Osteoblast (primary cell): ENCODE measurements around the gene NISCH. TPM values are rescaled to one million over a fixed set of nuclear protein-coding genes. Genes with fewer than 3 reads are reported as not detected.

ENCODE experiments used
- DNase-seq: peaks from one replicate; pipeline ENCODE4 v3.0.0; 2011; ENCODE audit warnings: low spot score, mixed read lengths; ENCODE audit not compliant: insufficient read length; ENCODE audit errors: missing footprints
- H2AFZ ChIP-seq: 2 replicates; pipeline ENCODE4 v1.6.0; 2011; ENCODE audit warnings: mild to moderate bottlenecking, low read length
- H3K27ac ChIP-seq: 2 replicates; pipeline ENCODE4 v1.5.1; 2011; ENCODE audit warnings: mild to moderate bottlenecking, low read depth, low read length, moderate library complexity
- H3K27me3 ChIP-seq: 2 replicates; pipeline ENCODE4 v1.6.0; 2012; ENCODE audit warnings: mild to moderate bottlenecking, control low read depth, inconsistent platforms, low read length, moderate library complexity; ENCODE audit not compliant: insufficient read depth
- H3K36me3 ChIP-seq: 2 replicates; pipeline ENCODE4 v1.5.1; 2011; ENCODE audit warnings: mild to moderate bottlenecking, low read length, control low read depth, moderate library complexity; ENCODE audit not compliant: insufficient read depth
- H3K4me1 ChIP-seq: 2 replicates; pipeline ENCODE4 v1.5.1; 2011; ENCODE audit warnings: mild to moderate bottlenecking, low read length, control low read depth, moderate library complexity; ENCODE audit not compliant: insufficient read depth
- H3K4me2 ChIP-seq: 2 replicates; pipeline ENCODE4 v1.6.0; 2011; ENCODE audit warnings: mild to moderate bottlenecking, low read length; ENCODE audit not compliant: insufficient read depth
- H3K4me3 ChIP-seq: fragments of 200-600 bp; sonication (generic); 3 replicates; pipeline ENCODE4 v1.5.1; 2012; ENCODE audit warnings: mild to moderate bottlenecking, low read length, inconsistent platforms; ENCODE audit not compliant: insufficient read depth
- H3K79me2 ChIP-seq: 2 replicates; pipeline ENCODE4 v1.6.0; 2012; ENCODE audit warnings: mild to moderate bottlenecking, low read length, control low read depth, inconsistent platforms; ENCODE audit not compliant: insufficient read depth
- H3K9me3 ChIP-seq: 2 replicates; pipeline ENCODE4 v1.5.1; 2011; ENCODE audit warnings: low read depth, low read length, control low read depth
- H4K20me1 ChIP-seq: 2 replicates; pipeline ENCODE4 v1.6.0; 2012; ENCODE audit warnings: mild to moderate bottlenecking, low read length, control low read depth; ENCODE audit not compliant: insufficient read depth
- CTCF ChIP-seq: IDR thresholded peaks from 2 replicates; pipeline ENCODE4 v1.5.1; 2011; ENCODE audit warnings: mild to moderate bottlenecking, low read depth, low read length, moderate library complexity; ENCODE audit errors: extremely low read depth
- total RNA-seq: library from RNA; depleted of rRNA; stranded (reverse); fragments of >200 nt; gene quantifications from 2 replicates; pipeline ENCODE4 v1.2.3, GENCODE V29; 2012

NISCH gene
- total RNA-seq, 1 donor = 83.2 TPM

GRCh38 chr3:52479877-52480575 is 24.6 kb downstream of the NISCH start:
- Histone ChIP-seq H3K36me3 (peaks cover 80% of the 10 kb centered on the region), H4K20me1 (peaks cover 11% of the 10 kb centered on the region), H3K4me2 (no peak overlapping the region), H2AFZ (no peak overlapping the region), H3K27ac (no peak overlapping the region), H3K27me3 (no peaks in the 10 kb centered on the region), H3K9me3 (no peaks in the 10 kb centered on the region), H3K79me2 (no peaks in the 10 kb centered on the region), H3K4me1 (no peaks in the 10 kb centered on the region), H3K4me3 (no peak overlapping the region)
- DNase-seq = peak; percentile 49
- TF ChIP-seq CTCF = no peak

GRCh38 chr3:52480768-52481715 is 25.6 kb downstream of the NISCH start:
- Histone ChIP-seq H2AFZ (no peak overlapping the region), H3K79me2 (no peaks in the 10 kb centered on the region), H3K9me3 (no peaks in the 10 kb centered on the region), H3K36me3 (peaks cover 73% of the 10 kb centered on the region), H4K20me1 (peaks cover 14% of the 10 kb centered on the region), H3K4me3 (no peak overlapping the region), H3K4me2 (no peak overlapping the region), H3K27ac (no peak overlapping the region), H3K4me1 (no peaks in the 10 kb centered on the region), H3K27me3 (no peaks in the 10 kb centered on the region)
- DNase-seq = peak; percentile 89
- TF ChIP-seq CTCF = no peak

- Histone ChIP-seq H3K4me3 (no peak overlapping the region), H3K27me3 (no peaks in the 10 kb centered on the region), H3K4me1 (no peaks in the 10 kb centered on the region), H2AFZ (no peak overlapping the region), H3K9me3 (no peaks in the 10 kb centered on the region), H3K27ac (no peak overlapping the region), H4K20me1 (peaks cover 14% of the 10 kb centered on the region), H3K36me3 (peaks cover 70% of the 10 kb centered on the region), H3K79me2 (no peaks in the 10 kb centered on the region), H3K4me2 (no peak overlapping the region)
- peak; percentile 93 for DNase-seq
- TF ChIP-seq CTCF = peak; percentile 52
Observed at GRCh38 chr3:52481819-52482521, 26.6 kb downstream of the NISCH start.
